Naive B cell (primary cell): ENCODE measurements around the gene ZNF296. TPM values are rescaled to one million over a fixed set of nuclear protein-coding genes. Genes with fewer than 3 reads are reported as not detected.

Experiments used
- ATAC-seq, 2 donors: fragments of 150-1000 bp; cut with Tn5 transposase; 2 replicates each; pipeline ENCODE4 v1.10.0; 2021; ENCODE audit warnings: low read depth in 2 of 2, mild to moderate bottlenecking in 2 of 2, moderate library complexity in 2 of 2
- DNase-seq: peaks from one replicate; pipeline ENCODE4 v3.0.0; 2022
- H3K27ac Mint-ChIP-seq, 6 donors: one replicate each; pipeline ENCODE4 v1.8.0; 2020 to 2022; ENCODE audit warnings: mild to moderate bottlenecking in 6 of 6, mixed read lengths in 6 of 6, moderate library complexity in 5 of 6, inconsistent platforms in 2 of 6
- H3K27me3 Mint-ChIP-seq, 3 donors: one replicate each; pipeline ENCODE4 v1.8.0; 2021 to 2022; ENCODE audit warnings: mixed read lengths in 3 of 3, mild to moderate bottlenecking in 1 of 3
- H3K36me3 Mint-ChIP-seq, 2 donors: one replicate each; pipeline ENCODE4 v1.8.0; 2020 to 2022; ENCODE audit warnings: mixed read lengths in 2 of 2, inconsistent platforms in 1 of 2, mild to moderate bottlenecking in 1 of 2
- H3K4me1 Mint-ChIP-seq, 3 donors: one replicate each; pipeline ENCODE4 v1.8.0; 2020 to 2022; ENCODE audit warnings: mixed read lengths in 3 of 3, inconsistent platforms in 1 of 3, mild to moderate bottlenecking in 1 of 3, moderate library complexity in 1 of 3
- H3K4me3 Mint-ChIP-seq, 8 donors: one replicate each; pipeline ENCODE4 v1.8.0; 2020 to 2022; ENCODE audit warnings: mild to moderate bottlenecking in 8 of 8, mixed read lengths in 8 of 8, moderate library complexity in 8 of 8, inconsistent platforms in 2 of 8
- H3K9me3 Mint-ChIP-seq, 7 donors: one replicate each; pipeline ENCODE4 v1.8.0; 2020 to 2022; ENCODE audit warnings: mixed read lengths in 7 of 7, mild to moderate bottlenecking in 5 of 7, inconsistent platforms in 2 of 7, moderate library complexity in 1 of 7
- polyA plus RNA-seq, 6 donors: library from polyadenylated mRNA; unstranded; fragments of 300-500 nt; fragmentation: Illumina TruSeq; gene quantifications; one replicate each; pipeline ENCODE4 v1.2.3, GENCODE V29; 2021; ENCODE audit warnings: low read depth in 6 of 6

ZNF296 gene
- polyA plus RNA-seq, 6 donors from 2014 or later, result 7.2 to 35.9 (median 13.7) TPM

DNA sequence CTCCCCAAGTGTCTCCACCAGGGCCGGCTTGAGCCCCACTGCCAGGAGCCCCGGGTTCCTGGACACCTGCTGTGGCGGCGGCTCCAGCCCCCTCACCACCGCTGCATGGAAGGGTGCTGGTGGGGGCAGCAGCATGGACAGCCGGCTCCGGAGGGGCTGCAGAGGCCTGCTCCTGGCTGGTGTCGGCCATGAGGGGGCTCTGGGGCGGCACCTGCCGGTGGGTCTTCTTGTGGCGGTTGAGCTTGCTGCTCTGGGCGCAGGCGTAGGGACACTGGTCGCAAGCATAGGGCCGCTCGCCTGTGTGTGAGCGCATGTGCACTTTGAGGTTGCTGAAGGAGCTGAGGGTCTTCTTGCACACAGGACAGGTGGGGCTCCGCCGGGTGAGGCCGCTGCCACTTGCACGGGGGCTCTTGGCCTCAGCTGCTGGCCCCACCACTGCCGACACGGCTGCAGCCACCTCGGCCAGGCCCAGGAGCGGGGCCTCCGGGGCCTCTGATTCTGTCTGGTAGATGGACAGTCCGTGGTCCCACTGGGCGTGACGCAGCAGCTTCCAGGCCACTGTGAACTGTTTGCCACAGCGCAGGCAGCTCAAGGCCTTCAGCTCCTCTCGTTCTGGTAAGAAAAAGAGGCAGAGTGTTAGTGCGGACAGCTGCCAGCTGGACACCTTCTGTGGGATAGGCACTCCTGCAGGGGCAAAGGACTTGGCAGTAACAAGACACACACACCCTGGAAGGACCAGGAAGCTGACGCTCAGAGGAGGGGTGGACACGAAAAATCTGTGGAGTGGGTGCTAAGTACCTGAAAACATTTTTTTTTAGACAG is 4.1 kb downstream of the ZNF296 start:
- no peak for DNase-seq
- ATAC-seq, result no peak
- Mint-ChIP-seq H3K4me1 (peaks cover 23 to 35% (median 31%) of the 10 kb centered on the region in 3 donors), H3K36me3 (no peaks in the 10 kb centered on the region), H3K27ac (no peak overlapping the region), H3K4me3 (peak overlapping the region in 2 of 8 donors; percentile 40 to 61), H3K9me3 (no peaks in the 10 kb centered on the region), H3K27me3 (no peaks in the 10 kb centered on the region)

DNA sequence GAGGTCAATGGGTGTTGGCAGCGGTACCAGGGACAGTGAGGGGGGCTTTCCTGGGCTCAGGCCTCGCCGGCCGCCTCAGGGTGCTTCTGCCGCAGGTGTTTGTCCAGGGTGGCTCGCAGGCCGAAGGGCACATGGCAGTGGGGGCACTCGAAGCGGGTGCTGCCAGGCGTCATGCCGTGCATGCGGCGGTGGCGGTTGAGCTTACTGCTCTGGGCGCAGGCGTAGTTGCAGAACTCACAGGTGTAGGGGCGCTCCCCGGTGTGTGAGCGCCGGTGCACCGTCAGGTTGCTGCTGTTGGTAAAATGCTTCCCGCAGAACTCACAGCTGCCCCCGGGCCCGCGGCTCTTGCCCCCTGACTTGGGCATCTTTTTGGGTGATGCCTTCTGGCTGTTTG is 4.7 kb downstream of the ZNF296 start:
- H3K9me3 Mint-ChIP-seq, result no peaks in the 10 kb centered on the region
- H3K27me3 Mint-ChIP-seq, result no peaks in the 10 kb centered on the region
- ATAC-seq, result no peak
- no peak overlapping the region for H3K27ac Mint-ChIP-seq
- peaks cover 20 to 28% (median 25%) of the 10 kb centered on the region in 3 donors for H3K4me1 Mint-ChIP-seq
- H3K4me3 Mint-ChIP-seq, result no peak overlapping the region
- H3K36me3 Mint-ChIP-seq, result no peaks in the 10 kb centered on the region
- DNase-seq, result no peak

DNA sequence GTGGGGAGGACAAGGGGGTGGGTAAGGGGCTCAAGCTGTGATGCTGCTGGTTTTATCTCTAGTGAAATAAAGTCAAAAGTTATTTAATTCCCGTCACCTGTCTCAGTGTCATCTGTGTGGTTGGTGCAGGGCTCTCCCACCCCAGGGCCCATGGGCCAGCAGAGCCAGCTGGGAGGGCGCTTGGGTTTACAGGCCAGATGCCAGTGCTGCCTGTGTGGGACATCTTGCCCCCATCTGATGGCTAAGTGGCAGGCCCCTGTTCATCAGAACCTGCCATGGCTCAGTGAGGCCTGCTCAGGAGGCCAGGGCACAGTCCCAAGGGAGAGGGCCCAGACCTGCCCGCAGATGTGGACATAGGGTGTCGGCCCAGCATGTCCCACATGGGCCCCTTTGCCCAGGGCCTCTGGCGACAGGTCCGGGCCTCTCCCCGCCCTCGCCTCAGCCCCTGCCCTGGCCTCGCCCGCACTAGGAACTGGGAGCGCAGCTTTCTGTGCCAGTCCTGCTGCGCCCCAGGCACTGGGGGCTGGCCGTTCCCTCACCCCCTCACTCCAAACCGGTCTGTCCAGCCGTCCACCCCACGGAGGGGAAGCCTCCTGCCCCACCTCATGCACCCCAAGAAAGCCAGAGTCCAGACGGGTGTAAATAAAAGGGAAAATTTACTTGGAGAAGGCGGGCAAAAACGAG is 5.3 kb downstream of the ZNF296 start:
- Mint-ChIP-seq H3K27me3 (no peaks in the 10 kb centered on the region), H3K27ac (peak overlapping the region in 1 of 6 donors; percentile 78), H3K4me1 (peaks cover 19 to 26% (median 23%) of the 10 kb centered on the region in 3 donors), H3K36me3 (no peaks in the 10 kb centered on the region), H3K9me3 (no peaks in the 10 kb centered on the region), H3K4me3 (peak overlapping the region in 1 of 8 donors; percentile 57)
- DNase-seq (no peak), ATAC-seq (no peak)

DNA sequence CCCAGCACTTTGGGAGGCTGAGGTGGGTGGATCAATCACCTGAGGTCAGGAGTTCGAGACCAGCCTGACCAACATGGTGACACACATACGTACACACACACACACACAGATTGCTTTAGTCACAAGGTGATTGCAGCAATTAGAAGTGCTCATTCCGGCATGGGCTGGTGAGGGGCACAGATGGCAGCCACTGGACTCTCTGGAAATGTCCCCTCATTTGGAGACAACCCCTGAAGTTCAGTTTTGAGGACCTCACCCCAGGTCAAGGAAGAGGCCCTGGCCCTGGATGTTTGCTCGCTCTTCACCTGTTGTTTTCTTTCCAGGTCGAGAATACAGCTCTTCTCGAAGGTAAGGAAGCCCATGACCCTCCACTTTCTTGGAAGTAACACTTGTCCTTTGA is 6.1 kb downstream of the ZNF296 start:
- peaks cover 18 to 26% (median 19%) of the 10 kb centered on the region in 3 donors for H3K4me1 Mint-ChIP-seq

DNA sequence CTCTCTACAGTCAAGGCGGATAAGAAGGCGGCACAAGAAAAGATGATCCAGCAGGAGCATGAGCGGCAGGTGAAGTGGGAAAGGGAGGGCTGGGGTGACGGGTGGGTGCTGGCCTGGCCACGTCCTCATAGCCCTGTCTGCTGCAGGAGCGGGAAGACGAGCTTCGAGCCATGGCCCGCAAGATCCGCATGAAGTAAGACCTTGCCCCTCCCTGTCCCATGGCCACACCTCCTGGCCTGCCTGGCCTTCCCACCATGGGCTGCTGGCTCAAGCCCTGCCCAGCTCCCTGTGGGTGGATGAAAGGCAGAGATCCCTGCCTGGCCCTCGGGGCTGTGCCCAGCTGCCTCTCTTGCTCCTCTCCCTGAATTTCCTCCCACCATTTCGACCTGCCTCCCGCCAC is 7.2 kb downstream of the ZNF296 start:
- no peaks in the 10 kb centered on the region for H3K36me3 Mint-ChIP-seq
- no peak for DNase-seq
- no peak overlapping the region for H3K4me3 Mint-ChIP-seq

More for the DNA sequence above, 6.1 kb downstream of the ZNF296 start:
- H3K27ac Mint-ChIP-seq, result peak overlapping the region in 2 of 6 donors; percentile 74 to 82
- peak overlapping the region in 1 of 8 donors; percentile 57 for H3K4me3 Mint-ChIP-seq
- no peak for ATAC-seq
- H3K27me3 Mint-ChIP-seq, result no peaks in the 10 kb centered on the region
- DNase-seq, result no peak
- H3K9me3 Mint-ChIP-seq, result no peaks in the 10 kb centered on the region
- no peaks in the 10 kb centered on the region for H3K36me3 Mint-ChIP-seq

DNA sequence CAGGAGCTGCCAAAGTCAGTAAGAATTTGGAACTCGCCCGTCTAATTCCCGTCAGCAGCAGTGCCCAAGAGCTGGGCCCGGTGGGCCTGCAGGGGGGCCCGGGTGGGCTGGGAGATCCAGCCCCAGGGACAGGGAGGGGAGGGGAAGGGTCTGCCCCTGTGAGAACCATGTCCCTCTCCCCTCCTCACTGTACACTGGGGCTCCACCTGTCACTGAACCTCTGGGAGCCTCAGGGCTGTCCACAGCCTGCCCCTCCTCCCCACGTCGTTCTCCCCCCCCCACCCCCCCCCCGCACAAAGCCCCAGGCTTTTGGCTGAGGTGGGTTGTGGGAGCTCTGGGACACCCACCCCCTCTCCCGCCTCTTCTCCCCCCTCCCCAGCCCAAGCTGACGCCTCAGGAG is 8.2 kb downstream of the ZNF296 start:
- ATAC-seq (no peak), DNase-seq (no peak)
- Mint-ChIP-seq H3K9me3 (no peaks in the 10 kb centered on the region), H3K36me3 (no peaks in the 10 kb centered on the region), H3K27ac (no peak overlapping the region), H3K27me3 (no peaks in the 10 kb centered on the region), H3K4me3 (no peak overlapping the region), H3K4me1 (peaks cover 10 to 15% (median 12%) of the 10 kb centered on the region in 3 donors)

More for the DNA sequence above, 7.2 kb downstream of the ZNF296 start:
- no peak for ATAC-seq
- Mint-ChIP-seq H3K27me3 (no peaks in the 10 kb centered on the region), H3K27ac (peak overlapping the region in 4 of 6 donors; percentile 81 to 93 (median 83)), H3K4me1 (peaks cover 11 to 16% (median 12%) of the 10 kb centered on the region in 3 donors), H3K9me3 (no peaks in the 10 kb centered on the region)

DNA sequence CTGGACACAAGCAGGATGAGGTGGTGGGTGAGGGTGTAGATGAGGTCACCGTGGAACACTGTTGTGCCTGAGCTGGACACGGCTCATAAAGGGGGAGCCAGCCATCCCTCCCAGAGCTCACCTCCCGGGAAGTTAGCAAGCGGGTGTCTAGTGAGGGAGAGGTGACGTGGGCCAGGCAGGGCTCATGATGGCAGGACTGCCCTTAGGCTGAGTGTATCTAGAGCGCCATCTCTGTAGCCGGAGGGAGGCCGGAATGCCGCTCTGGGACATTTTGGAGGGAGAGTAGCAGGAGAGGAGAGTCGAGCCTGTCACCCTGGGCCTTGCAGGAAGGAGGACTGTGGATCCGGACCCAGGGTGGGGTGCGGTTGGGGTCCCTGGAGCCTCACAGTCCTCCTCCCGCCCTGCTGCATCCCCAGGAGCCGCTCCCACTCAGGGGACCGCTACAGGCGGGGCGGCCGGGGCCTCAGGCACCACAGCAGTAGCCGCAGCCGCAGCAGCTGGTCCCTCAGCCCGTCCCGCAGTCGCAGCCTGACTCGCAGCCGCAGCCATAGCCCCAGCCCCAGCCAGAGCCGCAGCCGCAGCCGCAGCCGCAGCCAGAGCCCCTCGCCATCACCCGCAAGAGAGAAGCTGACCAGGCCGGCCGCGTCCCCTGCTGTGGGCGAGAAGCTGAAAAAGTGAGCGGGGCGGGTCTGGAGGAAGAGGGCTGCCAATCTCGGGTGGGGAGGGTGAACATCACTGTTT is 9.2 kb downstream of the ZNF296 start:
- Mint-ChIP-seq H3K27me3 (no peaks in the 10 kb centered on the region), H3K27ac (peak overlapping the region in 2 of 6 donors; percentile 49 to 65), H3K4me1 (peaks cover 8 to 12% (median 8%) of the 10 kb centered on the region in 3 donors), H3K36me3 (no peaks in the 10 kb centered on the region), H3K4me3 (no peak overlapping the region), H3K9me3 (no peaks in the 10 kb centered on the region)
- ATAC-seq (no peak), DNase-seq (no peak)

DNA sequence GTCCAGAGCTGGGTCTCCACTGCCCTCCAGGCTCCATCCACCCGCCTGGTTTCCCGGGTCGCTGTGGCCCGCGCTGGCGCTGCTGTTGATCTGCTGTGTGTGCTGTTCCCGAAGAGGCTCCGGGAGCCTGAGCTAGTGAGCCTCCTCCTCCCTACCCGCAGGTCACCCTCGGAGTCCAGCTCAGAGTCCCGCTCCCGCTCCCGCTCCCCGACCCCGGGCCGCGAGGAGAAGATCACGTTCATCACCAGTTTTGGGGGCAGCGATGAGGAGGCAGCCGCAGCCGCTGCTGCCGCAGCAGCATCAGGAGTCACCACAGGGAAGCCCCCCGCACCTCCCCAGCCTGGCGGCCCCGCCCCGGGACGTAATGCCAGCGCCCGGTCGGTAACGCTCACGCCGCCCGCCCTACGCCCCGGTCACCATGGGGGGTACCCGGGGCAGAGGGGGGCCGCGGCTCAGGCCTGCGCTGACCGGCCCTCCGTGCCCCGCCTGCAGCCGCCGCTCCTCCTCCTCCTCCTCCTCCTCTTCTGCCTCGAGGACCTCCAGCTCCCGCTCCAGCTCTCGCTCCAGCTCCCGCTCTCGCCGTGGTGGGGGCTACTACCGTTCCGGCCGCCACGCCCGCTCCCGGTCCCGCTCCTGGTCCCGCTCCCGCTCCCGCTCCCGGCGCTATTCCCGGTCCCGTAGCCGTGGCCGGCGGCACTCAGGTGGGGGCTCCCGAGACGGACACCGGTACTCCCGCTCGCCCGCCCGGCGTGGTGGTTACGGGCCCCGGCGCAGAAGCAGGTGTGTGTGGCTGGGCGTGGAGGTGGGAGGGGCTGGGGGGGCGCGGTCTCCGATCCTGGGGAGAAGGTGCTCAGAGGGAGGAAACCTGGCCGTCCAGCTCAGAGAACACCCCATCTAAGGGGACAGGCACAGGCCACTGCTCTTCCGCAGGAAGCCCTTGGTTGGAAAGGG is 12.2 kb downstream of the ZNF296 start:
- Mint-ChIP-seq H3K4me1 (peaks cover 9 to 14% (median 12%) of the 10 kb centered on the region in 3 donors), H3K36me3 (peaks cover 10 to 12% of the 10 kb centered on the region in 2 donors), H3K9me3 (no peaks in the 10 kb centered on the region), H3K4me3 (no peak overlapping the region), H3K27ac (peak overlapping the region in 3 of 6 donors; percentile 32 to 56 (median 53)), H3K27me3 (no peaks in the 10 kb centered on the region)
- DNase-seq (no peak), ATAC-seq (no peak)

DNA sequence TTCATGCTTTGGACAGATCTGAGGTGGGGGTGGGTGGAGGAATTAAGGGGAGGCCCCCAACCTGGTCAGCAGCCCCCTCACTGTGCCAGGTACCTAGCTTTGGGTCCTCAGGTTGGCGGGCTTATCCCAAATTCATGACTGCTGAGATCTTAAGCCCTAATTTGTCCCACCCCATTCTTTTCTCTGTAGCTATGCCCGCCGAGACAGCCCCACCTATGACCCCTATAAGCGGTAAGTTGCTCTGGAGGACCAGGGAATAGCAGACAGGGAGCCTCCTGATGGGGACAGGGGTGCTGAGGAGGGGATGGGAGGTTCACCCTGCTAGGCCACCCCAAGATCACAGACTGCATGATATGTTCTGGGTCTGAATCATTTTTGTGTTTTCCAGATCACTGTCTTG is 14.3 kb downstream of the ZNF296 start:
- H3K36me3 Mint-ChIP-seq, result peaks cover 10 to 33% of the 10 kb centered on the region in 2 donors
- no peak for ATAC-seq
- peaks cover 22 to 32% (median 31%) of the 10 kb centered on the region in 3 donors for H3K4me1 Mint-ChIP-seq
- DNase-seq, result no peak
- H3K27ac Mint-ChIP-seq, result no peak overlapping the region
- no peak overlapping the region for H3K4me3 Mint-ChIP-seq
- no peaks in the 10 kb centered on the region for H3K9me3 Mint-ChIP-seq
- no peaks in the 10 kb centered on the region for H3K27me3 Mint-ChIP-seq

DNA sequence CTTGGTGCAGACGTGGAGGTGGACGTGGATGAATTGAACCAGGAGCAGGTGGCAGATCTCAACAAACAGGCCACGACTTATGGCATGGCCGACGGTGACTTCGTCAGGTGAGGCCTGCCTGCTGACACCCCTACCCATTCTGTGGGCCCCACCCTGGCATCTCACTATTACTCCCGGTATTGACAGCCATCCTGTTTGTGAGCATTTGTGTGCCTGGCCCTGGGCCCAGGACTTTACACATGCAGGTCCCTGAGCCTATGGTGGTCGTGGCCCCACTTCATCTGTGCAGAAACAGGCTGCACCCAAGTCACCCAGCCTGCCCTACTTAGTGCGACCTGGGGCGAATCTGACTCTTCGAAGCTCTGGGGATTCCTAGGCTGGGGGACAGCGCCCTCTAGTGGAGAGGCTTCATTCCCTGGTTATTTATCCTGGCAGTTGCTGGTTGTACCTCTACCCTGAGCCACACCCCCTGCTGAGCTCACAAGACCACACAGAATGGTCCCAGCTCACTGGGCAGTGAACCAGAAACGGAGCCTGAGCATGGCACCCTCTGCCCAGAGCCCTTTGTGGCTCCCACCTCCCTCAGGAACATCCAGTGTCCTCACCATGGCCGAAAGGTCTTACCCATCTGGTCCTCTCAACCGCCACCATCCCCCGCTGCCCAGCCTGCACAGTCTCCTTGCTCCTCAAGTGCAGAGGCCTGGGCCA is 16.9 kb downstream of the ZNF296 start:
- Mint-ChIP-seq H3K4me3 (peak overlapping the region in 3 of 8 donors; percentile 33 to 53 (median 34)), H3K36me3 (peaks cover 10 to 52% of the 10 kb centered on the region in 2 donors), H3K27me3 (no peaks in the 10 kb centered on the region), H3K27ac (peak overlapping the region; percentile 57 to 93 (median 85)), H3K9me3 (no peaks in the 10 kb centered on the region), H3K4me1 (peaks cover 33 to 48% (median 37%) of the 10 kb centered on the region in 3 donors)
- DNase-seq (peak; percentile 77), ATAC-seq (peak; percentile 93 to 97)

DNA sequence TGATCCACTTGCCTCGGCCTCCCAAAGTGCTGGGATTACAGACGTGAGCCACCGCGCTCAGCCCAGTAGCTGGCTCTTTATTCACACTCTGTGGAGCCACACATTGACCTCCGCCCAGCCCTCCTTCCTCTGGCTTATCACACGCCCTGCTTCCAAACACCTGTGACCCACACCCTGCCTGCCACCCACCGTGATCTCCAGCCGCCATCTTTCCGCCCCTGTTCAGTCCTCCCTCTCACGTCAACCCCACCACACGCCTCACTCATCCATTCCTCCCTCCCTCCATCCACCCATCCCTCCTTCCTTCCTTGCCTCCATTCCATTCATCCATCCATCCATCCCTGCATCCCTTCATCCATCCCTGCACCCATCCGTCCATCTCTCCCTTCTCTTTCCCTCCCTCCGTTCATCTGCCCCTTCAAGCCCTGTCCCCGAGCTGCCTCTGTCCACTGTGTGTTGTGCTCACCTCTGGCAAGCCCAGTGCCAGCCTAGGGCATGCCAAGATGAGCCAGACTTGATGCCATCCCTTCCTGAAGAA is 17.6 kb downstream of the ZNF296 start:
- Mint-ChIP-seq H3K4me3 (peak overlapping the region in 1 of 8 donors; percentile 55), H3K9me3 (no peaks in the 10 kb centered on the region), H3K27ac (peak overlapping the region in 2 of 6 donors; percentile 65 to 77), H3K36me3 (peaks cover 10 to 54% of the 10 kb centered on the region in 2 donors), H3K27me3 (no peaks in the 10 kb centered on the region), H3K4me1 (peaks cover 36 to 49% (median 38%) of the 10 kb centered on the region in 3 donors)
- DNase-seq (no peak), ATAC-seq (no peak)

DNA sequence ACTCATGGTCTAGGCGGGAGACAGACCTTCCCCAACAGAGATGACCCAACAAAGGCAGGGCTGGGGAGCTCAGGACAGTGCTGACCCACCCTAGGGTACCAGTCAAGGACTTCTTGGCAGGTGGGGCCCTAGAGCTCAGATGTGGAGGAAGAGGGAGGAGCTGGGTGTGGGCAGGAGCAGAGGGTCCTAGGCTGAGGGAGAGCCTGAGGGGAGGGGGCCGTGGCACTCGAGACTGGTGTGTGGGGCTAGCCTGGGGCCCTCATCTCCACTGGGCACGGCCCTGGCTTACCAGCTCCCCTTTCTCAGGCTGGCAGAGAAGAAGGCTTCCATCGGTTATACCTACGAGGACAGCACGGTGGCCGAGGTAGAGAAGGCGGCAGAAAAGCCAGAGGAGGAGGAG is 18.8 kb downstream of the ZNF296 start:
- H3K36me3 Mint-ChIP-seq, result peaks cover 10 to 54% of the 10 kb centered on the region in 2 donors
- H3K4me3 Mint-ChIP-seq, result no peak overlapping the region
- no peak for DNase-seq
- peaks cover 44 to 57% (median 47%) of the 10 kb centered on the region in 3 donors for H3K4me1 Mint-ChIP-seq
- peak overlapping the region in 4 of 6 donors; percentile 65 to 86 (median 76) for H3K27ac Mint-ChIP-seq
- H3K27me3 Mint-ChIP-seq, result no peaks in the 10 kb centered on the region
- H3K9me3 Mint-ChIP-seq, result no peaks in the 10 kb centered on the region
- no peak for ATAC-seq
